GM19455 (cell line): ENCODE measurements around the gene CLIC1.
A peak's percentile ranks its signal among the peaks of the same experiment; 100 is the strongest.

ENCODE experiments used
- ATAC-seq: cut with Tn5 transposase; IDR thresholded peaks from one replicate; pipeline ENCODE4 v1.9.1; 2021; ENCODE audit not compliant: unreplicated experiment

CLIC1 gene

DNA sequence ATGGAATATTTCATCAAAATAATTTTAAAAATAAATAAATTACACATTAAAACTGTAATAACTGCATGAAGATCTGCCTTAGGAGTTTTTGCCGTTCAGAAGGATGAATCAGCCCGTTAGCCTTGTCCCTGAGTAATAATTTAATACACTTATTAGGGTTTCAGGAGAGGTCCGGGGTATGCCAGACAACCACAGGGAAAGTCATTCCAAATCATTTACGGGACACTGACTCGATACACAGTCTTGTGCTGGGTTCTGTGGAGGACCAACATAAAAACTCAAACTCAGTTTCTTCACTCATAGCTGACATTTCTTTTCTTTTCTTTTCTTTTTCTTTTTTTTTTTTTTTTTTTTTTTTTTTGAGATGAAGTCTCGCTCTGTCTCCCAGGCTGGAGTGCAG, 30.4 kb downstream of the CLIC1 start:
- ATAC-seq, result no peak

DNA sequence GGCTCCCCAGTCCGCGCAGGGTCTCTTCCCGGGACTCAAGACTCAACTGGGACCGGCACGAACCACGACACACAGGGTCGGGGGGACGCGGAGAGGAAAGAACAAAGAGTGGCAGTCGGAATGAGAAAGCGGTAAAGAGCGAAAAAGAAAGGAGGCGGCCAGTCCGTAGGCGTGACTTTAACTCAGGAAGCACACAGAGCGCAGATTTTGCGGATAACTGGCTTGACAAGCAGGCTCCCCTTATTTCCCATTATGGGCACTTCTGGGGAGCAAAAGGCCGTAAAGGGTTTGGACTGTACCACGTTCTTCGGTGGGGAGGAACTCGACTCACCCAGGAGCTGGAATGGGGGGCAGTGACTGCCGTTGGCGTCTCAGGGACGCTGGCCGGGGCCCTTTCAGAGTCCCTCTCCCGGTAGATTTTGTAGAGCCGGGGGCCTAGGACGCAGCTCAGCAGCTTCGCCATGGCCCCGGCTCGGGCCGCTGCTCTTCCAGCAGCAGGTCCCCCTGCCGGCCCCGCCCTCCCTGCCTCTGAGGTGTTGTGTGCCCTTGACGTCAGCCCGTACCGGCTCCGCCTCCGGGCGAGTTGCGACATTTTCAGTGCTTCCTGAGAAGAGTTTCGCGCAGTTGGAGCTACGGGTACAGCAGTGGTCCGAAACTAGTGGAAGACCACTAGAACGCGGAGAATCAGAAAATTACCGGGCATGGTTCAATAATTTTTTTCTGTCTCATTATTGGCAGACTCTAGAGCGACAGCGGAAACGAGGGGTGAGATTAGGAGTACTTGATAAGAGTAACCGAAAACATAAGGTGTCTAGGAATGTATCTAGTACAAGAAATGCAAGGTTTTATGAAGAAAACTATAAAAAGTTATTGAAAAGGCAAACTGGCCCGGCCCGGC, 33.3 kb downstream of the CLIC1 start, which contains the start of gene ABHD16A:
Gene ABHD16A (minus strand): TSS at position 506 of the 898 bp plus-strand sequence. CDS start 43 bp downstream, at position 463.
- peak; percentile 78 for ATAC-seq

DNA sequence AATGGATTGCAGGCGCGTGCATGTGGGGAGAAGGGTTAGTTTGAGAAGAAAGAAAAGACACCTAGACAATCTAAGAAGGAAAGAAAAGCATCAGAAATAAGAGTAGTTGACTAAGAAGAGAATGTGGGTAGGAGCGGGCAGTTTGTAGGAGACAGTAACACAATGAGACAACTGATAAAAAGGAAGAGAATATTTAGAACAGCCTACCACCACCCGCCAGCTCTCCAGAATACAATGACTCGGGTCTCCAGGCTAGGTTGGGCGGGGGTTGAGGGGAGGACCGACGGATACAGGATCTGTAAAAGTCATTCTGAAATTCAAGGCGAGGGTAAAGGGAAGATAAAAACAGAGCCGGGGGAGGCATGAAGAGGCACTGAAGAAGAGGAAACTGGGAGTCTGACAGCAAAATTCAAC, 33.9 kb downstream of the CLIC1 start:
- no peak for ATAC-seq

DNA sequence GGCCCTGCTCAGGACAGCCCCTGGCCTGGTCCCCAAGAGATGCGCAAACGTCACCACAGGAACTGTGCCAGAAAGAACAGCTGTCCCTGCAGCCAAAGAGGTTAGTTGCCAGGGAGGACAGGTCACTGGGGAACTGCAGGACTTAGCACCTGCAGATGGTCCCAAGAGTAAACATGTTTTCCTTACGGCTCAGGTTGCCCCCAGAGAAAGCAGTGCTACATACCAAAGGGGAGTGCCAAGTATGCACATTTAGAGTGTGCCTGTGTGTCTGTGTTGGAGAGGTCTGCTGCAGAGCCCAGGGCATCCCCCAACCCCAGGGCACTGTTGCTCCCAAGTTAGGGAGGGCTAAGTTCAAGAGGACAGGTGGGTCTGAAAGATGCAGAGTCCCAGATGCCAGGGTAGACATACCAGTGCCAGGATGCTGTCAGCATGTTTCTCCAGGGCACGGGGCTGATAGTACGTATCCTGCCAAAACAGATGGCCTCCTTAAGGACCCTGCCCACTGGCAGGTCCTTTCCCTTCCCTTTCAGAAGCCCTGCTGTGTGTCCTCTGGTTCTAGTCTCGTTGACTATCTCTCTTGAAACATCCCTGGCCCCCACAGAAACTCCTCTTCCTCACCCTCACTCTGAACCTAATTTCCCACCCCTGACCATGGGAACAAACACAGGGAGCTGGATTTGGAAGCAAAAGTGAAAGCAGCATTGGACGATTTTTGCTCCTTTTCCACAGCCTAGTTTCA, 34.5 kb downstream of the CLIC1 start:
- ATAC-seq, result no peak

DNA sequence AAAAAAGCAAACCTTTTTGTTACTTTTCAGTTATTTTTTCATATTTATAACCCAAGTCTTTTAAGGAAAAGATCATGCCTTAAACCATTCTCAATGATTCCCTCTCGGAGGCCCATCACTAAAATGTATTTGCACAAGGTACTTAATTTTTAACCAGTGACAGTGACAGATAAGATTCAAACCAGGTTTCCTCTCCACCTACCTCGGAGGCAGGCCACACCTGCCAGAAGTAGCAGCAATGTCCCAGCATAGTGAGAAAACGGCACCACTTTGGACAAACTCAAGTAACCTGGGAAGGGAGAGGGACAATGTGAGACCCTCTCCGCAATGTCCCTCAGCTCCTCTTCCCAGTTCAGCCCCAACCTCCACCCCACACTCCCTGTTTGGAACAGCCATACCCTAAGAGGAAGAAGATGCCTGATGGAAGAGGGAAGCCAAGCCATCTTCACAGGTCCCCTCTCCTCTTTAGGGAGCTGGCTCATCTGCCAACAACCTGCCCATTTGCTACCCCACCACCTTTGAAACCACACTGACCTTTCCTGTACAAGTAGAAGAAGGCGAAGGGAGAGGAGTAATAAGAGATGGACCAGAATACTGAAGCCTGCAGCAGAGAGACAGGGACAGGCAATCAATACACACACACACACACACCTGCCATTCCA, 35.5 kb downstream of the CLIC1 start:
- no peak for ATAC-seq

DNA sequence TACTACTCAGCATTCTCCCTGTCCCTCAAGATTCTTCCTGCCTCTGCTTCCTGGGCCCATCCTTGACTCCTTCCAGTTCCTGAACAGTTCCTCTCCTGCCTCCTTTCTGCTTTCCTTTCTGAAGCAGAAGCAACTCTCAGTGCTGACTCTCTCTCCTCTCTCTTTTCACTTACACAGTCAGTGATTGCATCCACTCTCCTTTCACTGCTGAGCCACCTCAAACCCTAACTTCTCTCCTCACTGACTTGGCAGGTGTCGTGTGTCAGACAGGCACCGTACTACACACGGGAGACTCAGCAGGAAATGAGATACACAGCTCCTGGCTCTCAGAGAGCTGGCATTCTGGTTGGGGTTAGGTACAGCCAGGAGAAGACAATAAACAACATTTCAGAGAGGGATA, 38.8 kb downstream of the CLIC1 start:
- ATAC-seq, result no peak

DNA sequence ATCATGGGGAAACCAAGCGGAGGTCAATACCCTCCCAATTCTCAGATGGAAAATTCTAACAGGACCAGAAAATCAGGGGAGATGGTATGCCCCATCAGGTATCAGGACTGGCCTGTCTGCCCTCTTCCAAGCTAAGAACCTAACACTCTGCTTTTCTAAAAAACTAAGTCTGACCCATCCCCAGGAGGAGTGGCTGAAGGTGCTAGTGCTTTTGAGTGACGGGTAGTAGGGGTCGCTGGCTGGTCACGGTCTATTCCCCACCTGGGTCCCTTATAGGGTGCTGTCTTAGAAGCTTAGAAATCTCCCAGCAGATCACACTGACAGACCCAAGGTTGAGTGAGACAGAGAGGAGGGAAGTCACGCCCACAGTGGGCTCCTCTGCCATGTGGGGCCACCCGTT, 42.8 kb downstream of the CLIC1 start:
- no peak for ATAC-seq

DNA sequence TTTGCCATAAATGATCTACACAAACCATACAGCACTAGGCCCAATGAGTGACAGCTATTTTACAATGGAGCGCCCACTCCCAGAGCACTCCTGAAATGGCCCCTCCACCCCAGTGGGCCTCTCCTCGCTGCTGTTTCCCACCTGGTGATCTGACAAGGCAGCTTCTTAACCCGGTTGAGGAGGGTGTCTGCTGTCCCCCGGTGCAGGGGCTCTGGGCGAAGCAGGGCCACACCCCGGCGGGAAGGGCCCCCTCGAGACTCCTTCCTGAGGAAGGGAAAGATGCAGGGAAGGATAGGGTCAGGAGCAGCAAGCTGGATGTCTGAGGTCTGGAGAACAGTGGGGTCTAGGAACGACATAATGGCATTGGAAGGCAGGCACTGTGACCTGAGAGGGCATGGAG, 43.4 kb downstream of the CLIC1 start:
- no peak for ATAC-seq

DNA sequence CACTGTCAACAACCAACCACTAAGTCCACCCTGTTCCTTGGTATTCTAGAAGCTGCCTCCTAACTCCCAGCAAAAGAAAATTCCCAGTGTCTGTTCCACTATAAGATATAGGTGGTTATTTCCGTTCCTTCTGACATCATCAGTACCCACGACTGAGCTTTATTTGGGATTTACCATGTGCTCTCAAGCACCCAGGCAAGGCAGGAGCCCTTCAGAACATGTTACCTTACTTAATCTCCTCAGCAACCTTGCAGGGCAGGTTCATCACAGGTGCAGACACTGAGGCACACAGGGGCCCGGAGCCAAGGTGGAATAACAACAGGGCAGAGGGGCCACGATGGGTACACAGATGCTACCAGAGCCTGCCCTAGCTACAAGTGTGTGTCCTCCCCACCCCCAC, 44.0 kb downstream of the CLIC1 start:
- no peak for ATAC-seq

DNA sequence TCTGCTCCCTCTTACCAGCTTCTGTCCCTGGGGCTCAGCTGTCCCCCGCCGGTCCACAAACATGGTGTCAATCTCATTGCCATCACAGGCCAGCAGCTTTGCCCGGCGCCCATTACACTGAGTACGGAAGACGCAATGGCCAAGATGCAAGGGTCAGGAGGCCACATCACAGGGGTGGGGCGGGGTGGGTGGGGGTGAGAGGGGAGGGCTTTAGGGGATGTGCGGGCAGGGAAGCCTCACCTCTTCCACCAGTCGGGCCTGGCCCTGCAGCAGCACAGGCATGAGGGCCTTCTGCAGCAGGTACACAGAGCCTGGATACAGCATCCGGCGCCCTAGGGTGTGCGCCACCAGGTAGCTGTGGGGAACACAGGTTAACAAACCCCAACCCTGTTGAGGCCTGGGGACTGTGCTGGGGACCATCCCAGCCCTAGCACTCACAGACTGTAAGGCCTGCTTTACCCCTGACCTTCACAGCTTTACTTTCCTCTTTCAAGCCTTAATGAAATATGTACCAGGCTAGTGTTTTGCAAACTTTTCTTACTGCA, 44.7 kb downstream of the CLIC1 start:
- ATAC-seq, result no peak

DNA sequence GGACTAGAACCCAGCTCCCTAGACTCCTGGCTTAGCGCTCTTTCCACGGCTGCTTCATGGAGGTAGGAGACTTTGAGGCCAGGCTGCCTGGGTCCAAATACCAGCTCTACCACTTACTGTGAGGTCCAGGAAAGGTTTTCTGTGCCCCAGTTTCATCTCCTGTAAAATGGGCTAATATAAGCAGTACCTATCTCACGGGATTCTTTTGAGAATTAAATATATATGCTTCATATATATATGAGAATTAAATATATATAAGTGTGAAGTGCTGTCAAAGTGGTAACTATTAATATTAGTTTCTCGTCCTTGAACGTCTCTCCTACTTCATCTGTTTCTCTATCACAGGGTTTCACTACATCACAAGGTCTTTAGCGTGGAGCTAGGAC, 45.3 kb downstream of the CLIC1 start:
- no peak for ATAC-seq

DNA sequence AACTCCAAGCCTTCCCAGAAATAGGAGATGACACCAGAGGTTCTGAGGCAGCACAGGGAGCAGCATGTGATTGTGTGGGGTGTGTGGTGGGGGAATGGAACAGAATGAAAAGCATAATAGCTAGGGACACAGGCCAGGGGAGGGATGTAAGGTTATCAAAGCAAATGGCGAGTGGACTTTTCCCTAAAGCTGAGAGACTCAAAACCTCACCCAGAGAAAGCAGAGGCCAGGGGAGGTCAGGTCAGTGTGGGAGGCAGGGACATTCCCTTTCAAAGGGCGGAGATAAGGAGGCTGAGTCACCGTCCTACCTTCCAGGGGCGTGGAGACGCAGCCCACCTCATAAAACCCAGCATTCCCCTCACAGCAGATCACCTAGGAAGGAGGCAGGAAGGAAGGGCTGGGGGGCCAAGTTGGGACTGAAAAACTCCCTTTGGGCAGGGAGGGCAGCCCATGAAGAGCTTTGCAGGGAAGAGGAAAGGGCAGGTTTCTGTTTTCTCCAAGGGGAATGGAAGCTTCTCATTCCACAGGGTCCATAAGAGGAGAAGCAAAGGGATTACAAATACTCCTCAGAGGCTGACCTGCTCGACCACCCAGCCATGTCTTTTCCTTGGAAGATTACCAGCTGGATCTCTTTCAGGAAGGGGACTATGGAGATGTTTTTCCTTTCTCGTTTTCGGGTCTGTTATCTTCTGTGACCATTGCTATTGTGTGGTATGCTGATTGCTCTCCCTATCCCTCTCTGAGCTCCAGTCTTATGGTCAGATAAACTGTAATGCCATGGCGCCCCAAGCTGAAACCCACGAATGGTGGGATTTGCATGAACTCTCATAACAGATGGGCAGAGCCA, 45.9 kb downstream of the CLIC1 start:
- no peak for ATAC-seq

DNA sequence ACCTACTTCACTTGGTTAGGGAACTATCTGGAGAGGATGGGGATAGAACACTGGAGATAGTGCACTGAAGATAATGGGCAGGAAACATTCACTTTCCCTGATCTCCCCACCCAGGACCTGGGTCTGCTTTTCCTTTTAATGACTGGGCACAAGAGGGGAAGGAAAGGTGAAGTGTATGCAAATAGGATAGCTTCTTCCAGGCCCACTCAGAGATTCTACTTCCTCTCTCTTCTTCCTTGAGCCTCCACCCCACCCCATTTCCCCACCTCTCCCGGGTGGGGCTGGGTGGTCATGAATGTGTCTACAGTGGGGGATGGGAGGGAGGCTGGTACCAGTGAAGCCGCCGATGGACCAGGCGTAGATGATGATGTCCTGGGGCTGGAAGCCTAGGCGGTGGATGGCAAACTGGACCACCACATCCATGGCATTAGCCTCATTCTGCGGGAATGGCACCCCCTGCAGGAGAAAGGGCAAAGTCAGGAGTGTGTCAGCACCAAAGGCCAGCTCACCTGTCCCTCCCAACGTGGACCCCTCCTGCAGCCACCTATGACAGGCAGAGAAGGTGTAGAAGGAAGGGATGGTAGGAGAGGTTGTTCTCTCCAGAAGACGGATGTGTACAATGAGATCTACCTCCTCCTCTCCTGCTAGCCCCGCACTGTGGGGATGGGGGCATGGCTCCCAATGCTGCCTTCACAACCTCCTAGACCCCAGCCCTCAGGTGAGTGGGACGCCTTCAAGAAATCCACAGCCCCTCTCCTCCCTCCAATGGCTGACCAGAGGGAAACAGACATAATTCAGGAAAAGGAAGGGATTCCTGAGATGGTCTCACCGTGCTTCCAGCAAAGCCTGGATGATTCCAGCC, 46.9 kb downstream of the CLIC1 start:
- ATAC-seq, result no peak

DNA sequence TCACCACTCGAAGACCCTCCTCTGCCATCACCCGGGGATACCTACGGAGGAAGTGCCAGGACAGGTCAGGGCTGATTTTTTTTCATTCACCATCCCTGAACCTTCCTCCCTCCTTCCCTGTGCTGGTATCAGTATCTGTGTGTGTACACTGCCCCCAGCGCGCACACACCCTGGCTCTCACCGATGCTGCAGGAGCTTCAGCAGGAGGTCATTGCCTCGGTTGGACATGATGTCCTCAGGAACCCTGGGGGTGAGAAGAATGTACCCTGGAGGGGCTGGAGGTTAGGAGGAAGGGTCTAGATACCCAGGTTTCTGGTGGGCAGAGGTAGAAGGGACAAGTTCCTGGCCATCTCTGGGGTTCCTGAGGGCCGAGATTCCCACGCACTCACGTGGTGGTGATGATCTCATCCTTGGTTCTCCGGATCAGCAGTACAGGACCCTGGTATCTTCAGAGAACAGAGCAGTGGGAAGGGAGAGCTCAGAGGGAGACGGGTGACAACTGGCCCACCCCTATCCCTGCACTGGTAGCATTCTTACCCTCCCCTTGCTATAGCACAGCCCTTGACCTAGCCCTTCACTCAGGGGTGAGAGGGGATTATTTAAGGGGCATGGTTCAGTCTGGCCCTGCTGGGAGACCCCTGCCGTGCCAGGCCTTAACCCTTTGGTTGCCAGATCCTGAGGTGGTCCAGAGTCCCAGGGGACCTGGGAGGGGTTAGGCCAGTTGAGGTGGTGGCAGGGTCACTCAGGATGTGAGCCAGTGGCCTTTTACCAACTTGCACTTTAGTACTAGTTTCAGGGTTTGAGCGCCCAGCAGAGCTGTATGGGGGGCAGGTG, 48.3 kb downstream of the CLIC1 start:
- no peak for ATAC-seq

DNA sequence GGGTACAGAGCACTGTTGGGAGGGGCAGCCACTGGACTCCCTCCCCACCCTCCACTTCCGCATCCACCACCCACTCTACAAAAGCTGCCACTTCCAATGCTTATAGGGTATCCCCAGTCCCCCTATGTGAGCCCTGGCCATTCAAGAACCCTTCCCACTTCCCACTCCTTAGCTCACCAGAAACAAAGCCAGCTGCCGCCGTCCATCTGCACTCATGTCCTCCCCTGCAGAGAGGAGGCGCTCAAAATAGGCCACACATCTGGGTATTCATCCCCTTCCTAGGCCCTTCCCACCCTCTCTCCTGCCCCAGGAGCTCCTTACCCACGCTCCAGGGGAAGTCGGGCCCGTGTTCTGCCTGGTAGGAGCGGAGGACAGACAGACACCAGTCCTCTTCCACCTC, 49.0 kb downstream of the CLIC1 start:
- no peak for ATAC-seq

DNA sequence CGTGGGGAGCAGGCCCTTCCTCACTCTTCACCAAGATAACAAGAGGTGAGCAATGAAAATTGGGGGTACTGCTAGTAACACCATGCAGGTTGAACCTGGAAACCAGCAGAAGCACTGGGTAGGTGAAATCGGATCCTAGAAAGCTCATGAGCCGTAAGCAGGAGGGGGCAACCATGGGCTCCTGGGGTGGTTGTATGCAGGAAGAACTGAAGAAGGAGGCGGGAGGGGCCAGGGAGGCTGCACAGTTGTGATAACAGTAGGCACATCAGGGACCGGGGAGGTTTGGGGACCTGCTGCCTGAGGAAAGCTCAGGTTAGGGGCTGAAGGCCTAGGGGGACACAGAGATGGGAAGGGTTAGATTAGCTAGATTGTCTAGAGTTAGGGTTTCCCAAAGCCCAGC, 49.8 kb downstream of the CLIC1 start:
- ATAC-seq, result no peak

DNA sequence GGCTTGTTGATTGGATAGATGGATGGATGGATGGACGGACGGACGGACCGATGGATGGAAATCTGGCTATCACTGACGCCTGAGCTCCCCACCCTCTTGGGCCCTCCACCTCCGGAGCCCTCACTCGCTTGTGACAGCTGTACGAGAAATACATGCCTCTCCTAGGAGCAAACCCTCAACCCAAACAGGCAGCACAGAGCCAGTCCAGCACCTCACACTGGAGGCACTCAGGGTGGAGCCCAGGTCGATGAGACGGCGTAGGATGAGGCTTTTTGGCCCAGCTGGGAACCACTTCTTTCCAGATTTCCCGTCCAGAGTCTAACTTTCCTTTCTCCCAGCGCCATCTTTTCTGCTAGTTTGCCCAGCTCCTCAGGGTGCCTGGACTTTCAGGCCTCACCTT, 52.7 kb downstream of the CLIC1 start:
- no peak for ATAC-seq

DNA sequence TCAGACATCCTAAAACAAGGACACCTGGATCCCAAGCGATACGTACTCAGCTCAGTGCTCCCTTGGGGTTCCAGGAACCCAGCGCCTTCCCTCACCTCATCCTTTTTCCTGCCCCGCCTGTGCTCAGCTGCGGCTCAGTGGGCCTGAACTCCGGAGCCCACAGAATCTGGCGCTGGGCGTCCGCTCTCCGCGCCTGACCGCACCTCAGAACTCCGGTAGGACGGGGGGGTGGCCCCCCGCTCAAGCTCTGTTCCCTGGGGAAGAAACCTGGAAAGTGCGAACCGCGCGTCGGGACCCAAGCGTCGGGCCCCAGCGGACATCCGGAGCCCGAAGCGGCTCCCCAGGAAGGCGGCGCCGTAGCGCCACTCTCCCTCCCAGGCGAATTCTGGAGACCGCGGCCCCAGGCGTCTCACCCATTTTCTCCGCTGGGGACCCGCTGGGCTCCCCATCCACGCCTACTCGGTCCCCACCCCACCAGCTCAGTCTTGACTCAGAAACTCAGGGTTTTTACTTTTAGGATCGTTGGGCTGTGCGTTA, 55.1 kb downstream of the CLIC1 start:
- no peak for ATAC-seq
